NB4 (cell line): Measurements from ENCODE around the gene ATG9B.

Experiments used
- DNase-seq: peaks from one replicate; pipeline ENCODE4 v3.0.0; 2010; ENCODE audit warnings: low read depth
- H3K4me3 ChIP-seq: one replicate; pipeline ENCODE4 v1.5.1; 2011; ENCODE audit warnings: mild to moderate bottlenecking, low read depth, low read length, moderate library complexity
- CTCF ChIP-seq: IDR thresholded peaks from one replicate; pipeline ENCODE4 v1.5.1; 2012; ENCODE audit warnings: low read depth, low read length
- MAX ChIP-seq: IDR thresholded peaks from 2 replicates; pipeline ENCODE4 v1.6.1; 2011; ENCODE audit warnings: low read depth, low read length
- MYC ChIP-seq: IDR thresholded peaks from 2 replicates; pipeline ENCODE4 v1.6.1; 2011; ENCODE audit warnings: low read depth, low read length
- POLR2A ChIP-seq: IDR thresholded peaks from 2 replicates; pipeline ENCODE4 v1.6.1; 2011; ENCODE audit warnings: mild to moderate bottlenecking; ENCODE audit not compliant: insufficient read length; ENCODE audit errors: extremely low read depth

The ATG9B gene

GRCh38 chr7:151019130-151019447 lies 5.2 kb downstream of the ATG9B start:
- no peak overlapping the region for H3K4me3 ChIP-seq
- DNase-seq: no peak
- TF ChIP-seq MYC (no peak), MAX (no peak), CTCF (no peak)

- DNase-seq: no peak
- no peak; the same call in none of the 2 replicates for TF ChIP-seq MAX
- no peak for TF ChIP-seq MYC
- no peak for TF ChIP-seq CTCF
- no peak for TF ChIP-seq POLR2A
- no peak overlapping the region for H3K4me3 ChIP-seq
Measured at GRCh38 chr7:151018421-151019129, 5.7 kb downstream of the ATG9B start.

GRCh38 chr7:151017953-151018420 lies 6.3 kb downstream of the ATG9B start:
- TF ChIP-seq MYC (peak; percentile 24; the same call in 1 of the 2 replicates), POLR2A (no peak), CTCF (peak; percentile 98), MAX (peak; percentile 60)
- peak; percentile 81 for DNase-seq
- no peak overlapping the region for H3K4me3 ChIP-seq

GRCh38 chr7:151017370-151017952 lies 6.8 kb downstream of the ATG9B start:
- TF ChIP-seq MYC: no peak
- TF ChIP-seq POLR2A: no peak
- TF ChIP-seq MAX: no peak
- TF ChIP-seq CTCF: no peak
- no peak for DNase-seq
- no peak overlapping the region for H3K4me3 ChIP-seq

GRCh38 chr7:151016942-151017341 lies 7.4 kb downstream of the ATG9B start:
- no peak for DNase-seq
- no peak overlapping the region for H3K4me3 ChIP-seq
- no peak for TF ChIP-seq MYC
- TF ChIP-seq CTCF: no peak
- no peak for TF ChIP-seq MAX
